HG03135 (cell line): ENCODE results near the gene PSMG1.
A peak's percentile ranks its signal among the peaks of the same experiment; 100 is the strongest.
"Not testable (repeated sequence)": the region's sequence is repeated elsewhere in the genome, so short reads cannot be mapped to it uniquely, and the experiment has no call there.

ENCODE experiments used
- ATAC-seq: cut with Tn5 transposase; IDR thresholded peaks from one replicate; pipeline ENCODE4 v1.9.1; 2021; ENCODE audit warnings: mild to moderate bottlenecking, moderate library complexity; ENCODE audit not compliant: unreplicated experiment

PSMG1 gene, protein sequence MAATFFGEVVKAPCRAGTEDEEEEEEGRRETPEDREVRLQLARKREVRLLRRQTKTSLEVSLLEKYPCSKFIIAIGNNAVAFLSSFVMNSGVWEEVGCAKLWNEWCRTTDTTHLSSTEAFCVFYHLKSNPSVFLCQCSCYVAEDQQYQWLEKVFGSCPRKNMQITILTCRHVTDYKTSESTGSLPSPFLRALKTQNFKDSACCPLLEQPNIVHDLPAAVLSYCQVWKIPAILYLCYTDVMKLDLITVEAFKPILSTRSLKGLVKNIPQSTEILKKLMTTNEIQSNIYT

DNA sequence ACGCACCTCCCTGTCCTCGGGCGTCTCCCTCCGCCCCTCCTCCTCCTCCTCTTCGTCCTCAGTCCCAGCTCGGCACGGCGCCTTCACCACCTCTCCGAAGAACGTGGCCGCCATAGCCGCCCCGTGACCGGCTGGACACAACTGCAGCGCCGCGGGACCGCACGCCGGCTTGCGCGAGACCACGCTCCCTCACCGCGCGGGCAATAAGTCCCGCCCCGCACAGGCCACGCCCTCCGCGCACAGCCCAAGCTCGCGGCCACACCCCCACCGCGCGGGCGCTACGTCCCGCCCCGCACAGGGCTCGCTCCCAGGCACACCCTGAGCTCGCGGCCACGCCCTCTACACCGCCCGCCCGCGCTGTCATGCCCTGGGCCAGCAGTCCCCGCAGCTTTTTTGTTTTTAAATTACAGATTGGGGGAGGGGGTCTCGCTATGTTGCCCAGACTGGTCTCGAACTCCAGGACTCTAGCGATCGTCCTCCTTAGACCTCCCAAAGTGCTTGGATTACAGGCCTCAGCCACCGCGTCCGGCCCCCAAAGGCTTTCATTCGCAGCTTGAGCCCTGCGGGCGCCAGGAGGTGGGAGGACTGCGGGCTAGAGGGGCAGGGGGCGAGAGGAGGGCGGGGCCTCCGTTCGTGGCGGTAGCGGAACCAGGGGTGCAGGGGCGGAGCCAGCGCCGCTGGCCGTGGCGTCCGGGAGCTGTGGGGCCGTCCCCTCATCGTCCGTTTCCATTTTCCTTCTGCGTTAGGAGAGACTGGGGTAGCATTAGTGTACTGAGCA is at the start of gene PSMG1:
TSS of gene PSMG1 (minus strand) at position 180 of the 778 bp plus-strand sequence. CDS start at position 114, 66 bp downstream.
- ATAC-seq, result peak; percentile 89

DNA sequence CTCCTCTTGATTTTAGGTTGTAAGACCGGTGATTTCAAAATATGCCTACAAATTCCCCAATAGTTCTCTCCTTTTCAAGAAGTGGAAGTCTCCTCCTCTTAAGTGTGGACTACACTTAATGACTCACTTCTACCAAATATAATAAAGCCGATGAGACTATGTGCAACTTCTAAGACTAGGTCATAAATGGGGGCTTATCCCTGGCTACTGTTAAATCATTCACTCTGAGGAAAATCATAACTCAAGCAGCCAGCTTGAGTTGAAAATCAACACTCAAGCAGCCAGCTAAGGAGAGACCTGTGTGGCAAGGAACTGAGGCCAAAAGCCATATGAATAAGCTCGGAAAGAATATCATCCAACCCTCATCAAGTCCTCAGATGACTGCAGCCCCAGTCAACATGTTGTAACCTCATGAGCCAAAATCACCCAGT is 49.6 kb upstream of the PSMG1 start:
- ATAC-seq, result no peak

DNA sequence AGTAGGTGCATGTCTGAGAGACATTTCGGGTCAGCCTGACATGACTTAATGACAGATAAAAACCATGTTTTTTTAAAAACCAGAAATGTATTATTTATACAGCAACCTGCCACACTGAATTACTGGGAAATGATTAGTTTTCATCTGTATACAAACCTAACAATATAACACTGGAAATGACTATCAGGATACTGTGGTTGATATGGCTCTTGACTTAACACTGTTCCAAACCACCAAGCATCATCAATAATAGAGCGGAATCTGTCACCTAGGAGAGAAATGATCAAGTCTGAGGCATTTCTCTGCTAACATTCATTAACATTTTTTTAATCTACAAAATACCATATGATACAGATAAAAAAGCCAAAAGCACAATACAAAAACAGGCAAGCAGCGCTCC is 41.7 kb upstream of the PSMG1 start:
- no peak for ATAC-seq

DNA sequence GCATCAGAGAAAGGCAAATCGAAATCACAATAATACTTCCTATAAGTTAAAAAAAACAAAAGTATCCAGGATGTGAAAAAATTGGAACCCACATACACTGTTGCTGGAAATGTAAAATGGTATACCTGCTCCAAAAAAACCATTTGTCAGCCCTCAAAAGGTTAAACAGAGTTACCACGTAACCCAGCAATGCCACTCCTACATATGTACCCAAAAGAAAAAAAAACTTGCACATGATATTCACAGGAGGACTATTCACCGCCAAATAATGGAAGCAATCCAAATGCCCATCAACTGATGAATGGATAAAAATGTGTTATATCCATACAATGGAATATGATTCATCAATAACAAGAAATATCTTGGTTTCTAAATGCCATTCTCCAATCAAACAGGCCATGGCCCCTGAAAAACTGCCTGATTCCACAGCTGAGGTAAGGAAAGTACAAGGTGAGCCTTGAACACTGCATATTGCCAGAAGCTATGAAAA is 38.8 kb upstream of the PSMG1 start:
- ATAC-seq, result no peak

DNA sequence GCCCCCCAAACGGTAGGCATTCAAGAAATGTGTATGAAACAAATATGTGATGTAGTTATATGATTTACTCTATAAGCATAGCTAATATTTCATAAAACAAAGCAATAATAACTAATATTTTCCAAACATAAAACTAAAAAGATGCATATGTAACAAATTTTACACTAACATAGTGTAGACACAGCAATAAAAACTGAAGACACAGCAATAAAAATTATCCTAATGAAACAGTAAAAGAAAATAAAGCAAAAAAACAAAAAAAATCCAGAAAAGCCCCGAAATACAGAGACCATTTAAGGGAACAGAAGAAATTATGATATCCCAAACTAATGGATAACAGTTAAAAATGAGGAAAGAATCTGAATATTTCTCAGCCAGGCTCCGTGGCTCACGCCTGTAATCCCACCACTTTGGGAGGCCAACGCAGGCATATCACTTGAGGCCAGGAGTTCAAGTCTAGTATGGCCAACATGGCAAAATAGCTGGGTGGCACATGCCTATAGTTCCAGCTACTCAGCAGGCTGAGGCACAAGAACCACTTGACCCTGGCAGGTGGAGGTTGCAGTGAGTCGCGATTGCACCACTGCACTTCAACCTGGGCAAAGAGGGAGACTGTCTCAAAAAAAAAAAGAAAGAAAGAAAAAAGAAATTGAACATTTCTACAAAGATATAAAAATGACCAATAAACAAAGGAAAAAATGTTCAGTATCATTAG is 38.2 kb upstream of the PSMG1 start:
- no peak for ATAC-seq

DNA sequence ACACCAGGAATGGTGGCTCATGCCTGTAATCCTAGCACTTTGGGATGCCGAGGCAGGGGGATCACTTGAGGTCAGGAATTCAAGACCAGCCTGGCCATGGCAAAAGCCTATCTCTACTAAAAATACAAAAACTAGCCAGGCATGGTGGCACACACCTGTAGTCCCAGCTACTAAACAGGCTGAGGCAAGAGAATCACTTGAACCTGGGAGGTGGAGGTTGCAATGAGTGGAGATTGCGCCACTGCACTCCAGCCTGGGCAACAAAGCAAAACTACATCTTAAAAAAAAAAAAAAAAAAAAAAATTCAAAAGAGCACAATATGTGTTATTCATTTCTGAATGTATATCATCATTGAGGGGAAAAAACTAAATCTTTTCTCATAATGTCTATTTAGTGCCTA is 37.6 kb upstream of the PSMG1 start:
- ATAC-seq, result not testable (repeated sequence)

DNA sequence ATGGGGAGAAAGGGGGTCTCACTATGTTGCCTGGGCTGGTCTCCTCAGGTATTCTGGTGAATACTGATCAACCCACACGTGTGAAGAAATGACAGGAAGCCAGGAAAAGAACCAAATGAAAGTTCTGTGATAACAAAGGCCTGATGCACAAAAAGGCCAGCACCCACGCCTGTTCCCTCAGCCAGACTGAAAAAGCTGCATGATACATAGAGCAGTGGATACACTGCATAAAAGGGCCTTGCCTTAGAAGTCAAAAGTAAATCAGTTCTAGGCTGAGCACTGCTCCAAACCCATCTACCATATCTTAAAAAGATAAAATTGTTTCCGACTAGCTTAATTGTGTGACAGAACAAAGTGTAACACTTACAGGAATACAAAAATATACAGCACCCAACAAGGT is 36.9 kb upstream of the PSMG1 start:
- ATAC-seq, result no peak

DNA sequence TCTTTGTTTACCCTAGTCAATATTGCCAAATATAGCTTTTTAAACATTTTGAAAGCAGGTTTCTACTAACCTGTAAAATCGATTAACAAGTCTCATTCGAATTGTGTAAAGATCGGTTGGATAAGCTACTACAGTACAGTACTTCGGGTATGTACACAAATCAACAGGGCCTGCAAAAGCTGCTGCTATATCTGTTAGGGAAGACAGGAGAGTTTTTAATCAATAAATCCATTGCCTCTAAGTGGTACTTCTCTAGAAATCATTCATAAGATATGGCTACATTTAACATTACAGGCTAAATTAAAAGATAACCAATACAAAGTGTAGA is 34.8 kb upstream of the PSMG1 start:
- ATAC-seq, result no peak

DNA sequence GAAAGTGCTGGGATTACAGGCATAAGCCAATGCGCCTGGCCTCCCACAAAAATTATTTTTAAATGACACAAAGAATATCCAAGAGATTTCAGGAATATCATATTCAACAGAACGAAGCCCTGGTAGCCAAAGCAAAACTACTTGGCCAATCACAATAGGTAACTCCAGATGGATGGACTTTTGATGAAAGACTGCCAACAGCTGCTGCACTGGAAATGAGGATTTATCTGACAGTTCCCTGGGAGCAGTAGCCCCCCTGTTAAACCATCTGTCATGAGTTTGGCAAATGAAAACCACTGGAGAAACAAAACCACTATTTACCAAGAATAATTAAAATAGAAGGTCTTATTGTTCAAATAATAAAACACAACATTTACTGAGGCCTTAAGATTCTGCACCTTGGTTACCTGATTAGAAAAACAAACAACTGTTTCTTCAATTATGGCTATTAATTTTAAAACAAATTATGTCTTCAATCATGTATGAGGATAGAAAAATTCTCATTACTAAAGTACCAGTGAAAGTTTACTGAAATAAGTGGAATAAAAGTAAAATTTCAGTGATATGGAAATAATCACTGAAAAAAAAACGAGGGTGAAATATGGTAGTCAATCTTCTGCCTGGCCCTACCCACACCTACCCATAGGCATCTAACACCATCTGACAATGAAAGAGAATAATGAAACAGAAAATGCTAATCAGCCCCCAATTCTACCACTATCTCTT is 34.3 kb upstream of the PSMG1 start:
- ATAC-seq, result no peak

DNA sequence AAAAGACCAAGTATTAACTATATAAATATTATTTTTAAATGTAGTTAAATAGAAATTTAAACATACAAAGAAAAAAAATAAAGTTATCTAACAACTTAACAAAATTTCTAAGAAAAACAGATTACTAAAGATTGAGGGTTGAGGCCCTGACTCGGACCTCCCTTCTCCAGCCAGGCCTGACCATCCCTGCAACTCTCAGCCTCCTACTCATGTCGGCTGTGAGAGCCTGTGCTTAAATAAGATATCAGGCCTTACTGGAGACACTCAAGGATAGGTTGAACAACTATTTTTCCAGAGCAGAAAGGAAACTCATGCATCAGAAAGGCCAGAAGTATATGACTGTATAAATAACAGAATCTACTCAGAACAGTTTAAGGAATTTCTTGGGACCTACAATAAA is 33.0 kb upstream of the PSMG1 start:
- ATAC-seq, result no peak

DNA sequence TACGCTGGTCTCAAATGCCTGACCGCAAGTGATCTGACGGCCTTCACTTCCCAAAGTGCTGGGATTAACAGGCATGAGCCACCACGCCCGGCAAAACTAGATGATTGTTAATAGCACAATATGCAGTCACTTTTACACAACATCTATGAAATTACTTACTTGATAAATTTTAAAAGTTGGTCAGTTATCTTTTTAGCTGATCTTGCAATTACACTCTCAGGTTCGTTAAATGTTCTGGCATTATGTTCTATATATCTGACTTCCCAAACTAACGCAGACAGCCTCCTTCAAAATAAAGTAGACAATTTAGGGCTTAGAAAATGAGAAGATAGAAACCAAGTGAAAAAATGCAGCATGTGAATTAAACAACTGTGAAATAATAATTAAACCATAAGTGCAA is 31.8 kb upstream of the PSMG1 start:
- ATAC-seq, result no peak

DNA sequence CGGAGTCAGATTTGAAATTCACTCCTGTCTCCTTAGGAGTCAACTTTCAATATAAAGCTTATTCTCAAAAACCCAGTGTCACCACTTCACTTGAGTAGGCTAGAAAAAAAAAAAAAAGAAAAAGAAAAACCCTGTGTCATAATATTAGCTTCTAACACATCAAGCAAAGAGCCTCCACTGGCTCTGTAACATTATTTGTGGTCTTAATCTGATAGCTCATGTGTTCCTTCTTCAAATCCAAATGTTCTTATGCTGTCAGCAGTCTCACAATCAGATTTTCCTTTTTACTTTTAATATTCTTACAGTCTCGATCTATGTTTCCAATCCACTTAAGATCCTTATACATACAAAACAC is 26.1 kb upstream of the PSMG1 start:
- ATAC-seq, result no peak

DNA sequence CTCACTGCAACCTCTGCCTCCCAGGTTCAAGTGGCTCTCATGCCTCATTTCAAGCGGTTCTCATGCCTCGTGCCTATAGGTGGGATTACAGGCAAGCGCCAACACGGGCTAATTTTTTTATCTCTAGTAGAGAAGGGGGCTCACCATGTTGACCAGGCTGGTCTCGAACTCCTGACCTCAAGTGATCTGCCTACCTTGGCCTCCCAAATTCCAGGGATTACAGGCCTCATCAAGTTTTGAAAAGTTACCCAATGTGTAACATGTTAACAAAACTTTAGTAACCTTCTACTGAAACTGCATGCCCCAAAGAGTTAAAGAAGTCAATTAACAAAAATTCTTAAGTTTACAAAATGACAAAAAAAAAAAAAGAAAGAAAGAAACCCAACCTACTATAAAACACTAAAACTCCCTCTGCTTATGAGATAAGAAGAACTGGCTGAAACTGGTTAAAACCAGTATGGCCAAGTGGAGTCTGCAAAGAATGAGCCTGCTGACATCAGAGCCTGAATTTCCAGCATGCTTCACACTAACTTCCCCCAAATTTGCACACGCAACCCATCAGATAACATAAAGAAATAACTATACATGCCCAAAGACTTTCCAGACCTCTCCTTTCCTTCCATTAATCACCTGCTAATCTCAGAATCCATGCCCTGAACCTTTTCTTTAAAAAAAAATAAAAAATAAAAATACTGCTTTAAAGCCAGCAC is 25.5 kb upstream of the PSMG1 start:
- no peak for ATAC-seq

DNA sequence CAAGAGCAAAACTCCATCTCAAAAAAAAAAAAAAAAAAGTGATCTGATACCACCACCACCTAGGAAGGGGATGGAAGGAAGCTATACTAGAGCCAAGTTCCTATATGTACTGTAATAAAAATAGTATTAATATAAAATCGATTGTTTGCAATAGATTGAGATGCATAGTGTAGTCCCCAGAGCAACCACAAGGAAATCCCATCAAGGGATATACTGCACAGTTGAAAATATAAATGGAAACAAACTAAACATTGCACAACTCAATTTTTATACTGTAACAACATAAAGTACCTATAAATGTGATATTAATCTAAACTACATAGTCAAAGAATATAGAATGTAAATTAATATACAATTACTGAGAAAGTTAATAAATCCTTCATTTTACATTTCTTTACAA is 20.9 kb upstream of the PSMG1 start:
- no peak for ATAC-seq

DNA sequence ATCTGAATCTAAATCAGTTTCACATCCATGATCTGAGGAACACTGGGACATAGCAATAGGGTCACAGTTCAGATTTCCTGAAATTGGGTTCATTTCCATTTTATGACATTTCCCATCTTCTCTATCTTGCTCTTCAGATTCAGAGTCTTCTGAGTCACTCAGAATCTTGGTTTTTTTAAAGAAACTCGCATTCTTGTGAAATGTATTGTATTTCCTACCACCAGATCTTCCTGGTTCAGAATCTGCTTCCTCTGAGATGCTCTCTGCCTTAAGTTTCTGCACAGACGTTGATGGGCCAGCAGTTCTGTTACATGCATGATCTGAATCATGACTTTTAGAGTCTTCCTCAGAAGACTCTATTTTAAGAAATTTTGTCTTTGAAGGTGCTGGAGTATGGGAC is 15.5 kb upstream of the PSMG1 start:
- no peak for ATAC-seq

DNA sequence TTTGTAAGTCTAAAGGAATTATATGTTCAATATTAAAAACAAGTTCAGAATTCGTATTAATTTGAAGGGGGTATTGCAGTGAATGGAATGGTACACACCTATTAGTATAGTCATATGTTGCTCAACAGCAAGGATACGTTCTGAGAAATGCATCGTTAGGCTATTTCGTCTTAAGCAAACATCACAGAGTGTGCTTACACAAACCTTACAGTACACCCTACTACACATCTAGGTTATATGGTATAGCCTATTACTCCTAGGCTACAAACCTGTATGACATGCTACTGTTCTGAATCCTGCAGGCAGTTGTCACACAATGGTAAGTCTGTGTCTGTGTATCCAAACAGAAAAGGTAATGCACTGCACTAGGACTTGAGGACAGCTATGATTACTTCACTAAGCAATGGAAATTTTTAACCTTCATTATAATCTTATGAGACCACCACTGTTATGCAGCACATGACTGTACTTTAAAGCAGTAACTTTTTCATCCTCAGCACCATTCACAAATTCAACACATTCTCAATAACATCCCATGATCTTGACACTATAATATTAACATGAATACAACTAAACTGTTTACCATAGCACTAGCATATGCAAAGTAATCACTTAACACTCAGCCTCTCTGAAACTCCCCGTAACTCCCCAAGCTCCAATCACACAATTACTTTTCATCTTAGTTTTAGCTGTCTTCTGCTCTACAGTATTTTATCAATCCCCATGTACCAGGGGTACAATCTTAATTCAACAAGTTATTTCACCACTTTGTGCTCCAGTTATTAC is 14.4 kb upstream of the PSMG1 start:
- ATAC-seq, result no peak

DNA sequence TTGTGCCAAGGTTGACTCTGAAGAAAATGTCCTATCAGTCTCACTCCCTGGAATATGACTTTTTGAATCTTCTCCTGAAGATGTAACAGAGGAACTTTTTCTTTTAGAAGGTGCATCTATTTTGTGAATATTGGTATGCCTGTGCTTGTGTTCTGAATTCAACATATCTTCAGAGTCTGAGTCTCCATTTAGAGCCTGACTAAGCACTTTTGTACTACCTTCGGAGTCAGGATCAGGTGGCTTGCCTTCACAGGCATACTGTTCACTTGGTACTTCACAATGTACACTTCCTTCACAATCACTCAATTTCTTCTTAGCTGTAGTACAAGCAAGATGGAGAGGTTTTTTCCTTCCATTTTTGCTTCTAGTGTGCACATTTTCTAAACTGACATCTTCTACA is 13.6 kb upstream of the PSMG1 start:
- no peak for ATAC-seq

DNA sequence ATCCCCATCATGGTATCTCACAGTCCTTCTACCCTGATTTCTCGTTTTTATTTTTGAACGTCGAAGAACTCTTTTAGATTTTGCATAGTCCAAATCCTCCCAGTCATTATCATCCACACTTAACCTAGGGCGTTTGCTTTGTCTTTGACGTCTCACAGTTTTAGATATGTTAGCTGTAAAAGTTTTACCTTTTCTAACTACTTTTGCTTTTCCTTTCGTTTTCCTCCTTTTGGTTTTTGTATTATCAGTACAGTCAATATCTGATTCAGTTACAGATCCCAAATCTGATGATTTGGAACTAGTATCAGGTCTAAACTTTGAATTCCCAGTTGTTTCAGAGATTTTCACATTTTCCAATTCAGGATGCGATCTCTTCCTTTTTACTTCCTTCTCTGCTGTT is 13.1 kb upstream of the PSMG1 start:
- ATAC-seq, result no peak

DNA sequence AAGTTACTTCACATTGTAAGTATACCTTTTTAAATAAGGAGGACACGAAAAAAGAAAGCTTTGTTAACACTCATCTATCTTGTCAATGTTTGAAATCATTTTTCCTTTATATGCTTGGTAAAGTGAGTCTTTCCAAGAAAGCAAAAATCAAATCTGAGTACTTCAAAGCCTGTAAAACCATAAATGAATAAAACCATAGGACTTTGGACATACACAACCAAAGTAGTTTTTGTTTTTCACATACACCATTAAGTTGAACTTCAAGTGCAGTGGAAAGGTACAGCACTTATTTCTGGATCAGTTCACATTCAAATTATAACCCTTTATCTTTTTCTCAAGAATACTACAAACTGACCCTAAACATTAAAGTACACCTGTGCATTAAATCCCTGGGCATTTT is 10.1 kb upstream of the PSMG1 start:
- ATAC-seq, result no peak
